PFSK-1 (cell line): ENCODE measurements around the gene LINC00237.

Experiments used
- POLR2AphosphoS5 ChIP-seq: IDR thresholded peaks from 2 replicates; pipeline ENCODE4 v1.6.1; 2012; ENCODE audit warnings: low read depth, mild to moderate bottlenecking, control low read depth, low read length, moderate library complexity
- SIN3A ChIP-seq: IDR thresholded peaks from 2 replicates; pipeline ENCODE4 v1.6.1; 2012; ENCODE audit warnings: mild to moderate bottlenecking, low read length, moderate library complexity, borderline replicate concordance; ENCODE audit not compliant: insufficient read depth
- TAF1 ChIP-seq: IDR thresholded peaks from 2 replicates; pipeline ENCODE4 v1.6.1; 2012; ENCODE audit warnings: low read length, control low read depth, borderline replicate concordance; ENCODE audit not compliant: insufficient read depth

GRCh38 chr20:21083825-21084325 is 22.3 kb downstream of the LINC00237 start:
- TF ChIP-seq POLR2AphosphoS5 (no peak), TAF1 (no peak), SIN3A (no peak)
